ENCODE results near the gene STUB1. TPM values are rescaled to one million over a fixed set of nuclear protein-coding genes. Genes with fewer than 3 reads are reported as not detected.

STUB1 gene
- total RNA-seq = 126 and 174 TPM in 2 replicates

GRCh38 chr16:679814-680624 is at the start of gene STUB1:
STUB1 (plus strand) TSS chr16:680410; CDS start chr16:680526, 116 bp downstream.

GRCh38 chr16:630815-631405 is 49.3 kb upstream of the STUB1 start, which contains the start of gene WFIKKN1:
WFIKKN1 (plus strand) TSS chr16:630985; CDS start chr16:631254, 269 bp downstream.

GRCh38 chr16:636206-637080 is 43.8 kb upstream of the STUB1 start, which contains the start of gene METTL26:
METTL26 (minus strand) TSS chr16:636305; CDS start chr16:636290, 15 bp downstream.

GRCh38 chr16:641326-642188 is 38.7 kb upstream of the STUB1 start, which contains the start of gene MCRIP2:
MCRIP2 (plus strand) TSS chr16:641828; CDS start chr16:641992, 164 bp downstream.

GRCh38 chr16:648781-649589 is 31.2 kb upstream of the STUB1 start, which contains the start of gene WDR90:
WDR90 (plus strand) TSS chr16:649365; CDS start chr16:649417, 52 bp downstream.

GRCh38 chr16:667780-668518 is 12.3 kb upstream of the STUB1 start, which contains the start of gene RHOT2:
RHOT2 (plus strand) TSS chr16:668132; CDS start chr16:668200, 68 bp downstream.

GRCh38 chr16:674968-675883 is 5.0 kb upstream of the STUB1 start, which contains the start of gene RHBDL1:
RHBDL1 (plus strand) TSS chr16:675671; CDS start chr16:675791, 120 bp downstream.

GRCh38 chr16:684071-684794 is 4.0 kb downstream of the STUB1 start, which contains the start of gene JMJD8:
JMJD8 (minus strand) TSS chr16:684334; CDS start chr16:684319, 15 bp downstream.

GRCh38 chr16:705431-706188 is 25.4 kb downstream of the STUB1 start, which contains the start of gene FBXL16:
FBXL16 (minus strand) TSS chr16:705801; CDS start chr16:697405, 8,396 bp downstream.

GRCh38 chr16:714558-715476 is 34.6 kb downstream of the STUB1 start, which contains the start of gene METRN:
METRN (plus strand) TSS chr16:715118; CDS start chr16:715290, 172 bp downstream.

GRCh38 chr16:720990-721764 is 41.0 kb downstream of the STUB1 start, which contains the start of gene ANTKMT:
ANTKMT (plus strand) TSS chr16:721146; CDS start chr16:721275, 129 bp downstream.

GRCh38 chr16:726438-727290 is 46.5 kb downstream of the STUB1 start, which contains the start of the genes CCDC78 and HAGHL:
CCDC78 (minus strand) TSS chr16:726443; CDS start chr16:726367, 76 bp downstream.
HAGHL (plus strand) TSS chr16:727106; CDS start chr16:727510, 404 bp downstream.

Measured in smooth muscle cell of trachea (primary cell).